NK-92 treated with Interleukin-12 subunit alpha and Interleukin-12 subunit beta, amount 100 ng/mL, for 24 hours (cell line): ENCODE results near the gene COL19A1.

Source experiments
- DNase-seq: peaks from one replicate; lab custom pipeline; 2025; lab: John Stamatoyannopoulos, UW

Gene COL19A1

DNA sequence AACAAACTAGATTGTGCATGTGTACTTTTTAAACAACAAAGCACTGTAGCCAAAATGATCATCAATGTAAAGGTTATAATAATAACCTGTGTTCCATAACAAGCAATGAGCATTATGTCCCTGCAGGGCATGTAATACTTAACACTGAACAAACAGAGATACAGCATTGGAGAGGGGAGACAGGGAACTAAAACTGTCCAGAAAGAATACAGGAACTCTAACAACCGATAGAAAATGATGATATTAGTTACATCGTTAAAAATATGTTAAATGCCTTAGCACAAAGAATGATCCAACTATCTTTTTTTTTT lies 356.0 kb downstream of the COL19A1 start:
- no peak for DNase-seq

DNA sequence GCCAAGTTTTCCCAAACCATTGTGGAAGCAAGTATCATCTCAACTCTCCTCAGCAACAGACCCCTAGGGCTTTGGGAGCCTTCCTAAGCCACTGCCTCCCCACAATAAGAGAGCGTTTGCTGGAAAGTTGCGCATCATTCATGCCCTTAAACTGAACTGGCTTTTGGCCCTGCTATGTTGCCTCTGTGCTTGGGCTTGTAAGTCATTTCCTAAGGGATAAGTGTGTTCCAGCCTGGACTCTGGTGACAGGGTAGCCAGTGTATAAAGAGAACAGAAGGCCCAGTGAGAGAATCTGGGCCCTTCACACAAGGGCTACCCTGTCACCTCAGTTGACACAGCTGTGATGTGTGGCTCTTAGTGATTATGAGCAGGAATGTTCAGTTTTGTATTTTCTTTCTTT lies 358.7 kb downstream of the COL19A1 start:
- DNase-seq = no peak

DNA sequence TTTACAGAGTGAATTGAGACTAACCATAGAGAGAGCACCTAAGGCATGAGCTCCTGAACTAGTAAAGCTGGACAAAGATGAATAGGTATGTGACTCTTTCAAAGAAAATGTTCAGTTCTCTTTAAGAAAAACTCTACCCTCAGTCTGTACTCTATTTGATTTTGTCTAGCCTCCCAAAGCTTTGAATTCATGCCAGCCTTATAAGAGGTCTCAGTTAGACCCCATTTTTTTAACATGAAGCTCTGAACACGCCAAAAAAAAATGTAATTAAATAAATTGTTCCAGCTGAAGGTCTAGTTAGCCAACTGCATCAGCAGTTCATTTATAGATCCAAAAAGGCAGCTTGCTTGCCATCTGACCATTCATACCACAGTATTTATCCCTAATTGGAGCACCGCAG lies 365.0 kb downstream of the COL19A1 start:
- no peak for DNase-seq

DNA sequence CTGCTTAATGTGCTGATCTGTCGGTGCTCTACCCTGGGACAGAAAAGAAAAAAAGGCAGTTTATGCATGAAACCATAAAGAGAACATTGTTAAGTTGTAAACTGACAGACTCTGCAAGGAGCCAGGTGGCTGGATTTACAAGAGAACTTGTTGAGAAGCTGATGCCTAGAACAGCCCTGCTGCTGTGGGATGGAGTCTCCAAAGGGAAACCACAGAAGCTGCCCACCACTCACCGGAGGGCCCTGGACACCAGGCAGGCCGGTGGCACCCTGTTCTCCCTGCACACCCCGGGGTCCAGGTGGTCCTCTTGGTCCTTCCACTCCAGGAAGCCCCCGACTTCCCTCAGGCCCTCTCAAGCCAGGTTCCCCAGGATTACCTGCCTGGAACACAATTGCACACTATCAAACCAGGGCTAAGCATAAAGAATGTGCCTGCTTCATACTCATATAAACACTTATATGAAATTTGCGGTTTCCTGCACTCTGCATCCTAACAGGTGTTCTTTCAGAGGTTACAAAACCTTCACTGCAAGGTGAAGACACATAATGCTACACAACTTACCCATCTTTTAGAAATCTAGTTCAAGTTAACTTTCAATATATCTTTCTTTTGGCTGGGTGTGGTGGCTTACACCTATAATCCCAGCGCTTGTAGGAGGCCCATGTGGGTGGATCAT lies 368.3 kb downstream of the COL19A1 start:
- DNase-seq = no peak

DNA sequence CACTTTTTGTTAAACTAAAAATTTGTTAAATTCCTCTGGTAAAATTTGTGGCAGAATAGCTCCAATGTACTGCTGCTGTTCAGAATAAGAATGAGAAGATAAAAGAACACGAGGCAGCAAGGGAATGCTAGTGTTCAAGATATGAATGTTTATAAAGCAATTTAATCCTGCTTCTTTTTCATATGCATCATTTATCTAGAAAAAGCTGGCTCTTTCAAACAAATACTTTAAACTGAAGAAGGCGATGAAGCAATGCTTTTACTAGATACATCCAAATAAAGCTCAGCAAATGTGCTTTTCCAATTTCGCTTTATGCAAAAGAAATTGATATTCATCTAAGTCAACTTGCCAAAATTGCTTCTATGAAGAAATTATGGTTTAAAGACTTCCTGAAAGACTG lies 370.0 kb downstream of the COL19A1 start:
- no peak for DNase-seq

DNA sequence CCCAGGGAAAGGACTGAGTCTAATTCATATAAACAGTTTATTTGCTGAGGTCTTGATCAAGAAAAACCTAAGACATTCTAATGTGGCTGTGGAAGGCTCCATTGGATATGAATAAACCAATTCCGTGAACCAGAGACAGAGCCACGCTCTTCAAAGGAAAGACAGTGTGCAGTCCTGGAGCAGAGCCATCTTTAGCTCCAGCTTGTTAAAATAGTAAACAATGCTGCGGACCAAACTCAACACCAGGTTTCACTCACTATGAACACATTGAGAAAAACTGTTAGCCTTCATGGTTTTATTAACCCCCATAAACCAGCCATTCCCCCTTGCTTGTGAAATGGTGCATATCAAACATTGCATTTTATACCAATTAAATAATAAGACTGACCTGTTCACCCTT lies 374.7 kb downstream of the COL19A1 start:
- DNase-seq = no peak

DNA sequence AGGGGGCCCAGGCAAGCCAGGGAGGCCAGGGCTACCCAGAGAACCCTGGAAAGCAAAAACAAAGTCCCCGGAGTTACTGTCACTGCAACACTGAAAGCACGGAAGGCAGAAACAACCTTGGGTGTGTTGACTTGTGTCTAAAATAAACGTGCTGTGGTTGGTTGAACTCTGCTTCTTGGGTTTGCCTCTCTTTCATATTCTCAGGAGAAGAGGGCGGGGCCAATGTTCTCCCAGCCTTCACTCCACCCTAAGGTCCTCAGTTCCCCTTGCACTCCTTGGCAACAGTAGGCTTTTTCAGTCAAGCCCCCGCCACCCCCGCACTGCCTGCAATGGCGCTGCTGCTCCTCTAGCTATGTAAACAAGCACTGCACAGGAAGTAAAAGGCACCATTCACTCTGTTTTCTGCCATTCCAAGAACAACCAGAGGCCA lies 375.6 kb downstream of the COL19A1 start:
- DNase-seq = no peak

DNA sequence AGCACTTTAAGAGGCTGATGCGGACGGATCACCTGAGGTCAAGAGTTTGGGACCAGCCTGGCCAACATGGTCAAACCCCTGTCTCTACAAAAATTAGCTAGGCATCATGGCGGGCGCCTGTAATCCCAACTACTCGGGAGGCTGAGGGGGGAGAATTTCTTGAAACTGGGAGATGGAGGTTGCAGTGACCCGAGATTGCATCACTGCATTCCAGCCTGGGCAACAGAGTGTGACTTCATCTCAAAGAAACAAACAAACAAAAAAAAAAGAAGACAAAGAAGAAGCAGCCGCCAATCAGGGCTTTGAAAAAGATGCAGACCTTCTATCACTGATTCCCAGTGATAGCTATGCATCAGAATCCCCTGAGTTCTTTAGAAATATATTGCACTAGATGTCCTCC lies 379.8 kb downstream of the COL19A1 start:
- DNase-seq = no peak

DNA sequence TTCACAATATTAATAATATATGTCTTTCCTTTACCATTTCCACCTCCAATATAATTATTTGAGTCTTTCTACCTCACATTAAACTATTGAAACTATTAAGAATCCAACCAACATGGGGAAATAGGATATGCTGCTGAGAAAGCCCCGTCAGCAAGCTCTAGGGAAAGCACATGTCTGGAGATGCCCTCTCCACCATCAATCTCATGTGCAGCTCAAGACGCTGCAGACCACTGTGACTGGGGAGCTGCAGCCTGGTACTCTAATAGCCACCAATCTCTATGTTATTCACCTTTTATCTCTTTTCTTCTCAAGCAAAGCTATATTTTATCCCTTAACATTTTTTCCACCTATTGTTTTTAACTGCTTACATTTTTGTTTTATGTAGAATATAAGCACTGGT lies 386.2 kb downstream of the COL19A1 start:
- no peak for DNase-seq

DNA sequence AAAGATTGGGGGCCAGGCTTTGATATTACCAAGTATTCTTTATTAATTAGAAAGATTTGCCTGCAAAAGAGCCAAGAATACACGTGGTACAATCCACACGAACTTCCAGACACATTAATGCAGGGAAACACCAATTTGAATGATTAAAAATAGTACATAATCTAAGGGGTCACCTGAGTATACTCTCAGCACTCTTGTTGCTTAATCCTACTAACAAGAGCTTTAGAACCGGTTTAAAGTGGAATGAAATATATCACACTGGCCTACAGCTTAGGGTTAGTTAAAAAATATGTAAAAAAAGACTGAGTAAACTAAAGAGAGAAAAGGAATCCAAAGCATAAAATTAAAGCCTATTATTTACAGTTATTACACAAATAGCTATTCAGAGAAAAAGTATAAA lies 387.6 kb downstream of the COL19A1 start:
- DNase-seq = no peak

DNA sequence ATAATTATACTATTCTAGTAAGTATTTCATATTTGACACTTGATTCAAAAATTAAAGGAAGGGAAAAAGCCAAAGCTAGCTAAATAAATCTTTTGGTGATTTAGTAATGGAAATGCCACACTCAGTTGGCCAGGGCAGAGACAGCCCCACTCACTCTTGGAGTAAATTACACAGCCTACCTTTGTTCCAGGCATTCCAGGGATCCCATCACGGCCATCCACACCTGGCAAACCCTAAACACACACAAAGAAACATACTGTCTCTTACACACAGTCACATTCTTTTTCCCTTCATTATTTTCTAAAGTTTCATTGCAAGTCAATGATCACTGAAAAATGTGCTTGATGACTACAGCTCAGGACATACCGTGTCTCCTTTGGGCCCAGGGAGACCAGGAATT lies 388.4 kb downstream of the COL19A1 start:
- DNase-seq = no peak

DNA sequence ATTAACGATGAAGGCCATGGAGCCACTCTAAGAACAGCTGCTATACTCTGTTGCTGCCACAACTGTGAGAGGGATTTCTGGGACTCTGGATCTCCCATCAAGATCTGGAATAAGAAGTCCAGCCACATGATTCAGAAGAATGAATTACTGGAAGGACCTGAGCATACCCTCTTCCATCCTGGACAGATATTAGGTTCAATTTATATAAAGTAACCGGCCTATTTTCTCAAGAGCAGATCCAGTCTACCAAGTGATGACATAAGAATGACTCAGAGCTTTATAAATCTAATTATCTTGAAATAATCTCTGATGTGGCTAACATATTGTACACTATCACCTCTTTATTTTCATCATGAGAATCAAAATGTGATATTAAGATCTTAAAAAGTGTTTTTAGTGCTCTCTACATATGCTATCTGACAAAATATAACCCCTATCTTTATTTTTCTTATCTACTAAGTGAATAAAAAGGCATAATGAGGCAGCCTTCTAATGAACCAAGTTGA lies 391.5 kb downstream of the COL19A1 start:
- no peak for DNase-seq

DNA sequence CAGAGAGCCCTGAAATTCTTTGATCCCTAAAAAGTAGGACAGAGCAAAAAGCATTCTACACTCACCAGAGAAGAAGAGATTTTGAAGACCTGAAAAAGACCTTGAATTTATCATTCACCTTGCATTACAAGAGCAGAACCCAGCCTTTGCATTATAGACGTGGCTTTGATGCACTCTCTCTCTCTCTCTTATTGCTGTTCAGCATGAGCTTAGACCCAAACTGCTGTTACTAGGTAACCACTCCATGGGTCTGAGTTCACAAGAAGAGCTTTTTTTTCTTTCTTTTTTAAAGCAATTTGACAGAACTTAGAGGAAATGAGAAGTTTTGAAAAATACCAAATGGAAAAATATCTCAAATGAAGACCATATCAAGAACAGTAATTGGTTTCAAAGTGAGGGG lies 392.1 kb downstream of the COL19A1 start:
- DNase-seq = no peak
